ENCODE measurements around the gene LRFN2. TPM values are rescaled to one million over a fixed set of nuclear protein-coding genes. Genes with fewer than 3 reads are reported as not detected.

The LRFN2 gene
- polyA plus RNA-seq, 3 donors: not detected

GRCh38 chr6:40535110-40535818 is 51.9 kb downstream of the LRFN2 start:
- no peak overlapping the region for H3K4me2 ChIP-seq (replicated peaks; ENCODE audit: extremely low read depth, low read length, poor library complexity, severe bottlenecking)
- Mint-ChIP-seq H3K27ac (no peak overlapping the region), H3K27me3 (ENCODE audit: low read depth in 3 of 3) (peaks cover 3 to 17% (median 8%) of the 10 kb centered on the region in 3 donors), H3K36me3 (no peaks in the 10 kb centered on the region), H3K4me1 (no peaks in the 10 kb centered on the region), H3K4me3 (no peak overlapping the region), H3K9me3 (no peaks in the 10 kb centered on the region)
- WGBS (ENCODE audit: insufficient coverage): no CpG with 5 or more reads among the region's 3 CpGs
- no peaks in the 10 kb centered on the region for H3K79me2 ChIP-seq (ENCODE audit: insufficient read depth, low read length)
- H3K4me3 ChIP-seq (replicated peaks in 1 of 3; ENCODE audit: low read depth in 2 of 3, low read length in 3 of 3): no peak overlapping the region
- no peaks in the 10 kb centered on the region for H3K4me1 ChIP-seq (ENCODE audit: control insufficient read depth in 1 of 2, insufficient read depth in 2 of 2, low read length in 2 of 2)
- no peaks in the 10 kb centered on the region for H3K36me3 ChIP-seq (replicated peaks in 1 of 2; ENCODE audit: control insufficient read depth in 1 of 2, insufficient read depth in 2 of 2, low read length in 2 of 2)
- no peaks in the 10 kb centered on the region for H3K27me3 ChIP-seq (ENCODE audit: control insufficient read depth in 2 of 2, insufficient read depth in 2 of 2, low read length in 2 of 2)
- no peak overlapping the region for H3K27ac ChIP-seq (ENCODE audit: low read depth in 1 of 2, low read length in 2 of 2)
- TF ChIP-seq, protein P1, sequence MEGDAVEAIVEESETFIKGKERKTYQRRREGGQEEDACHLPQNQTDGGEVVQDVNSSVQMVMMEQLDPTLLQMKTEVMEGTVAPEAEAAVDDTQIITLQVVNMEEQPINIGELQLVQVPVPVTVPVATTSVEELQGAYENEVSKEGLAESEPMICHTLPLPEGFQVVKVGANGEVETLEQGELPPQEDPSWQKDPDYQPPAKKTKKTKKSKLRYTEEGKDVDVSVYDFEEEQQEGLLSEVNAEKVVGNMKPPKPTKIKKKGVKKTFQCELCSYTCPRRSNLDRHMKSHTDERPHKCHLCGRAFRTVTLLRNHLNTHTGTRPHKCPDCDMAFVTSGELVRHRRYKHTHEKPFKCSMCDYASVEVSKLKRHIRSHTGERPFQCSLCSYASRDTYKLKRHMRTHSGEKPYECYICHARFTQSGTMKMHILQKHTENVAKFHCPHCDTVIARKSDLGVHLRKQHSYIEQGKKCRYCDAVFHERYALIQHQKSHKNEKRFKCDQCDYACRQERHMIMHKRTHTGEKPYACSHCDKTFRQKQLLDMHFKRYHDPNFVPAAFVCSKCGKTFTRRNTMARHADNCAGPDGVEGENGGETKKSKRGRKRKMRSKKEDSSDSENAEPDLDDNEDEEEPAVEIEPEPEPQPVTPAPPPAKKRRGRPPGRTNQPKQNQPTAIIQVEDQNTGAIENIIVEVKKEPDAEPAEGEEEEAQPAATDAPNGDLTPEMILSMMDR (IDR thresholded peaks at IDR 0.05): no peak
- no peak for DNase-seq
- no peaks in the 10 kb centered on the region for H3K9me3 ChIP-seq (replicated peaks in 1 of 2; ENCODE audit: control insufficient read depth in 1 of 2, insufficient read depth in 1 of 2, low read length in 2 of 2)
- no peaks in the 10 kb centered on the region for H4K20me1 ChIP-seq (ENCODE audit: insufficient read depth, low read length)
- H3K9ac ChIP-seq (ENCODE audit: insufficient read depth, low read length, poor library complexity, severe bottlenecking): no peak overlapping the region
- intact Hi-C loops (cut with micrococcal nuclease): no loop called here
- H2AFZ ChIP-seq (ENCODE audit: insufficient read depth, low read depth, low read length, poor library complexity, severe bottlenecking): no peak overlapping the region

DNA sequence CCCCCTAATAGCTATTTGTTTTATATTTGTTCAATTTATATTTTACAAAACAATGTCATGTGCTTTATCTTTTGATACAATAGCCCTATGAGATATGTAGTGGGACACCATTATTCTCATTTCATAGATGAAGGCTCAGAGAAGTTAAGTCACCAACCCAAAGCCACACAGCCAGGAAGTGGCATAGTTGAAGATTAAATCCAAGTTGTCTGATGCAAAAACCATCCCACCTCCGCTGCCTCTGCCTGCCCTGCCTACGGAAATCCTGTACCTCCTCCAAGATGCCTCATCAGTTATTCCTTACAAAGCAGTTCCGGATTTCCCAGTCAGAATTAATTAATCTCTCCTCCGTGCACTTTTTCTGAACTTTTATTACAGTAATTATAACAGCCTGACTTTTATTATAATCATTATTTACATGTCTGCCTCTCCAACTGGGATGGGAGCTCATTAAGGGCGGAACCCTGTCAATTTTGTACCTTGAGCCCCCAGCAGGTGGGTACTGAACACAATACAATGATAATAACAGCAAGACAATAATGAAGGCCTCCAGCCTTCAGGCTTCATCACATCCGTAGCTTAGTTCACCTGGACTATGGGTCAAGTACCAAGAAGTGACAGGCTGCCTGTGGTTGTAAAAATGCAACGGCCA is 54.7 kb downstream of the LRFN2 start:
- intact Hi-C loops (cut with micrococcal nuclease): no loop called here
- no peak overlapping the region for H2AFZ ChIP-seq (ENCODE audit: insufficient read depth, low read depth, low read length, poor library complexity, severe bottlenecking)
- no peaks in the 10 kb centered on the region for H4K20me1 ChIP-seq (ENCODE audit: insufficient read depth, low read length)
- Mint-ChIP-seq H3K27ac (no peak overlapping the region), H3K4me3 (no peak overlapping the region), H3K4me1 (no peaks in the 10 kb centered on the region), H3K27me3 (ENCODE audit: low read depth in 3 of 3) (peaks cover 5 to 13% (median 8%) of the 10 kb centered on the region in 3 donors), H3K9me3 (no peaks in the 10 kb centered on the region), H3K36me3 (no peaks in the 10 kb centered on the region)
- no peaks in the 10 kb centered on the region for H3K27me3 ChIP-seq (ENCODE audit: control insufficient read depth in 2 of 2, insufficient read depth in 2 of 2, low read length in 2 of 2)
- no peak overlapping the region for H3K9ac ChIP-seq (ENCODE audit: insufficient read depth, low read length, poor library complexity, severe bottlenecking)
- no peak overlapping the region for H3K4me3 ChIP-seq (replicated peaks in 1 of 3; ENCODE audit: low read depth in 2 of 3, low read length in 3 of 3)
- H3K4me2 ChIP-seq (replicated peaks; ENCODE audit: extremely low read depth, low read length, poor library complexity, severe bottlenecking): no peak overlapping the region
- no peak for DNase-seq
- 96% methylated on average over 6 of the region's 7 CpGs for WGBS (ENCODE audit: insufficient coverage)
- TF ChIP-seq, protein P1 (IDR thresholded peaks at IDR 0.05): no peak
- H3K36me3 ChIP-seq (replicated peaks in 1 of 2; ENCODE audit: control insufficient read depth in 1 of 2, insufficient read depth in 2 of 2, low read length in 2 of 2): no peaks in the 10 kb centered on the region
- H3K9me3 ChIP-seq (replicated peaks in 1 of 2; ENCODE audit: control insufficient read depth in 1 of 2, insufficient read depth in 1 of 2, low read length in 2 of 2): no peaks in the 10 kb centered on the region
- no peaks in the 10 kb centered on the region for H3K4me1 ChIP-seq (ENCODE audit: control insufficient read depth in 1 of 2, insufficient read depth in 2 of 2, low read length in 2 of 2)
- no peaks in the 10 kb centered on the region for H3K79me2 ChIP-seq (ENCODE audit: insufficient read depth, low read length)
- H3K27ac ChIP-seq (ENCODE audit: low read depth in 1 of 2, low read length in 2 of 2): no peak overlapping the region

Data from CD14-positive monocyte (primary cell).